Right cardiac atrium (tissue), 5 donors: ENCODE measurements around the gene CIDEB. TPM values are rescaled to one million over a fixed set of nuclear protein-coding genes. Genes with fewer than 3 reads are reported as not detected.

Experiments used
- ATAC-seq, 2 donors: fragments of 200-7000 bp; cut with Tn5 transposase; one replicate each; pipeline versions ENCODE4 v1.8.0 to v1.9.1; 2020; ENCODE audit warnings: moderate library complexity in 2 of 2, mild to moderate bottlenecking in 1 of 2
- DNase-seq, 3 donors: peaks; one replicate each; pipeline ENCODE4 v3.0.0-alpha.2; 2020
- H3K27ac ChIP-seq: one replicate; pipeline ENCODE4 v1.5.1; 2013; ENCODE audit warnings: mild to moderate bottlenecking, low read length, control low read depth, moderate library complexity
- H3K27me3 ChIP-seq: one replicate; pipeline ENCODE4 v1.6.1; 2013; ENCODE audit not compliant: control insufficient read depth, insufficient read depth
- H3K4me1 ChIP-seq: one replicate; pipeline ENCODE4 v1.6.1; 2013; ENCODE audit warnings: low read length; ENCODE audit not compliant: control insufficient read depth, insufficient read depth
- H3K4me3 ChIP-seq: one replicate; pipeline ENCODE4 v1.5.1; 2013; ENCODE audit warnings: low read length, control low read depth
- H3K9me3 ChIP-seq: one replicate; pipeline ENCODE4 v1.6.1; 2013; ENCODE audit warnings: low read length; ENCODE audit not compliant: control insufficient read depth
- WGBS: extraction: QIAGEN DNeasy Blood & Tissue Kit; methylation state at CpG from one replicate; pipeline ENCODE4 v1.1.7; 2013; 5-methylcytosine and 5-hydroxymethylcytosine counted together
- intact Hi-C, 4 donors: fragments of 100-400 bp; cut with DNase I; formaldehyde crosslinking; loops; one replicate each; pipeline versions ENCODE4 v1.11.0 to v1.14.0; 2022 to 2023
- polyA plus RNA-seq: library from polyadenylated mRNA; stranded (reverse); fragments of 200-250 nt; gene quantifications from one replicate; pipeline ENCODE4 v1.2.3, GENCODE V29; 2013
- total RNA-seq, 4 donors: library from RNA; stranded (reverse); fragmentation: NEBNext Ultra II Directional; extraction: Animal tissue kit (Norgen Biotek cat#: 25700); gene quantifications; one replicate each; pipeline ENCODE4 v1.2.1, GENCODE V29; 2021
- donor health status: healthy with polysubstance abuse.
- donor health status: DM: no; HTN: yes; CAD: no.
- donor health status: DM: no; HTN: no; CAD: no.
- donor health status: DM: no; HTN: yes; CAD: no; lungs with severe emphysema.
- donor health status: DM: yes; HTN: yes; CAD: no.

The CIDEB gene
- total and polyA plus RNA-seq, 5 donors: 3.6 to 8.5 (median 6.0) TPM

DNA sequence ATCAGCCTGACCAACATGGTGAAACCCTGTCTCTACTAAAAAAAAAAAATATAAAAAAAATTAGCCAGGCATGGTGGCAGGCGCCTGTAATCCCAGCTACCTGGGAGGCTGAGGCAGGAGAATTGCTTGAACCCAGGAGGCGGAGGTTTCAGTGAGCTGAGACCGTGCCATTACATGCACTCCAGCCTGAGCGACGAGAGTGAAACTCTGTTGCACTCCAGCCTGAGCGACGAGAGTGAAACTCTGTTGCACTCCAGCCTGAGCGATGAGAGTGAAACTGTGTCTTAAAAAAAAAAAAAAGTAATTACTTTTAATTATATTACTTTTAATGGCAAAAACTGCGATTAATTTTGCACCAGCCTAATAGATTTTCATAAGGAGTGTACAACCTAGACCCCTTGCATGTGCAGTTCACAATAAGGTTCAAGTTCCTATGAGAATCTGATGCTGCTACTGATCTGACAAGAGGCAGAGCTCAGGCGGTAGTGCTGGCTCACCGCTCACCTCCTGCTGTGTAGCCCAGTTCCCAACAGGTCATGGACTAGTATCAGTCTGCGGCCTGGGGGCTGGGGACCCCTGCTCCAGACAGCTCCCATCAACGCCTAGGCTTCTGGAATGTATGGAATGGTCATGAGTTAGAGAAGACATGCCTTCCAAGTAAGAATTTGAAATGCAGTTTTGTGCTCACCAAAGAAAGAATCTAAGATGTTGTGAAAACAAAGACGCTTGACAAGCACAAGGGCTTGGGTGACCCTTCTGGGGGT lies 13.6 kb upstream of the CIDEB start:
- H3K9me3 ChIP-seq: no peaks in the 10 kb centered on the region
- no peaks in the 10 kb centered on the region for H3K27me3 ChIP-seq
- ATAC-seq (no peak), DNase-seq (no peak)
- no peak overlapping the region for H3K4me3 ChIP-seq
- WGBS: 84% methylated on average over 14 of the region's 14 CpGs
- peaks cover 2% of the 10 kb centered on the region for H3K4me1 ChIP-seq
- H3K27ac ChIP-seq: no peak overlapping the region
- intact Hi-C loops: no loop called here

GRCh38 chr14:24317141-24317928 lies 9.6 kb upstream of the CIDEB start:
- ATAC-seq (peak in 1 of 2 donors; percentile 5), DNase-seq (no peak)
- H3K27ac ChIP-seq: no peak overlapping the region
- WGBS: 79% methylated on average over 3 of the region's 3 CpGs
- H3K27me3 ChIP-seq: no peaks in the 10 kb centered on the region
- H3K4me3 ChIP-seq: no peak overlapping the region
- H3K9me3 ChIP-seq: no peaks in the 10 kb centered on the region
- H3K4me1 ChIP-seq: peaks cover 2% of the 10 kb centered on the region
- intact Hi-C loops: no loop called here

DNA sequence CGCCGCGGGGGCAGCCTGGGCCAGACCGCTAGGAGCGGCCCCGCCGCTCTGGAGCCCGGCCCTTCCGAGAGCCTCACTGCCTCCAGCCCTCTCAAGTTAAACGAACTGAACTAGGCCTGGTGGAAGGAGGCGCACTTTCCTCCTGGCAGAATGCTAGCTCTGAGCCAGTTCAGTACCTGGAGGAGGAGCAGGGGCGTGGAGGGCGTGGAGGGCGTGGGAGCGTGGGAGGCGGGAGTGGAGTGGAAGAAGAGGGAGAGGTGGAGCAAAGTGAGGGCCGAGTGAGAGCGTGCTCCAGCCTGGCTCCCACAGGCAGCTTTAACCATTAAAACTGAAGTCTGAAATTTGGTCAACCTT lies 8.8 kb upstream of the CIDEB start:
- intact Hi-C loops: no loop called here
- no peak for ATAC-seq
- peak overlapping the region; percentile 3 for H3K27ac ChIP-seq
- DNase-seq: no peak
- peaks cover 2% of the 10 kb centered on the region for H3K4me1 ChIP-seq
- H3K9me3 ChIP-seq: no peaks in the 10 kb centered on the region
- WGBS: 42% methylated on average over 18 of the region's 18 CpGs
- no peak overlapping the region for H3K4me3 ChIP-seq
- no peaks in the 10 kb centered on the region for H3K27me3 ChIP-seq

- H3K4me3 ChIP-seq: no peak overlapping the region
- intact Hi-C loops: no loop called here
- H3K4me1 ChIP-seq: peaks cover 2% of the 10 kb centered on the region
- DNase-seq: peak; percentile 73 to 86 (median 83)
- H3K27me3 ChIP-seq: no peaks in the 10 kb centered on the region
- WGBS: 34% methylated on average over 70 of the region's 70 CpGs
- H3K9me3 ChIP-seq: no peaks in the 10 kb centered on the region
- H3K27ac ChIP-seq: peak overlapping the region; percentile 3
- ATAC-seq: peak; percentile 44 to 72
Measured at GRCh38 chr14:24315807-24316596, 8.2 kb upstream of the CIDEB start.

GRCh38 chr14:24315243-24315806 lies 7.5 kb upstream of the CIDEB start:
- WGBS: 68% methylated on average over 10 of the region's 10 CpGs
- Histone ChIP-seq H3K4me3 (no peak overlapping the region), H3K9me3 (no peaks in the 10 kb centered on the region), H3K27me3 (no peaks in the 10 kb centered on the region), H3K27ac (no peak overlapping the region), H3K4me1 (peaks cover 4% of the 10 kb centered on the region)
- DNase-seq (peak in 1 of 3 donors; percentile 63), ATAC-seq (no peak)
- intact Hi-C loops: no loop called here

GRCh38 chr14:24314377-24315193 lies 6.8 kb upstream of the CIDEB start:
- 71% methylated on average over 5 of the region's 5 CpGs for WGBS
- ATAC-seq: no peak
- no peaks in the 10 kb centered on the region for H3K27me3 ChIP-seq

GRCh38 chr14:24313913-24314312 lies 6.1 kb upstream of the CIDEB start:
- 76% methylated on average over 2 of the region's 2 CpGs for WGBS
- H3K4me1 ChIP-seq: peaks cover 7% of the 10 kb centered on the region
- DNase-seq (peak in 1 of 3 donors; percentile 52), ATAC-seq (no peak)
- no peaks in the 10 kb centered on the region for H3K27me3 ChIP-seq
- H3K27ac ChIP-seq: no peak overlapping the region
- H3K4me3 ChIP-seq: no peak overlapping the region
- intact Hi-C loops: no loop called here
- H3K9me3 ChIP-seq: no peaks in the 10 kb centered on the region

More at GRCh38 chr14:24314377-24315193, 6.8 kb upstream of the CIDEB start:
- Histone ChIP-seq H3K9me3 (no peaks in the 10 kb centered on the region), H3K4me3 (no peak overlapping the region), H3K27ac (no peak overlapping the region), H3K4me1 (peaks cover 7% of the 10 kb centered on the region)
- DNase-seq: peak in 1 of 3 donors; percentile 41
- intact Hi-C loops: no loop called here

GRCh38 chr14:24312736-24313507 lies 5.1 kb upstream of the CIDEB start:
- DNase-seq (peak in 1 of 3 donors; percentile 65), ATAC-seq (no peak)
- Histone ChIP-seq H3K27me3 (no peaks in the 10 kb centered on the region), H3K4me3 (no peak overlapping the region), H3K4me1 (peaks cover 7% of the 10 kb centered on the region), H3K27ac (peak overlapping the region; percentile 53), H3K9me3 (no peaks in the 10 kb centered on the region)
- intact Hi-C loops: no loop called here
- 55% methylated on average over 9 of the region's 9 CpGs for WGBS

DNA sequence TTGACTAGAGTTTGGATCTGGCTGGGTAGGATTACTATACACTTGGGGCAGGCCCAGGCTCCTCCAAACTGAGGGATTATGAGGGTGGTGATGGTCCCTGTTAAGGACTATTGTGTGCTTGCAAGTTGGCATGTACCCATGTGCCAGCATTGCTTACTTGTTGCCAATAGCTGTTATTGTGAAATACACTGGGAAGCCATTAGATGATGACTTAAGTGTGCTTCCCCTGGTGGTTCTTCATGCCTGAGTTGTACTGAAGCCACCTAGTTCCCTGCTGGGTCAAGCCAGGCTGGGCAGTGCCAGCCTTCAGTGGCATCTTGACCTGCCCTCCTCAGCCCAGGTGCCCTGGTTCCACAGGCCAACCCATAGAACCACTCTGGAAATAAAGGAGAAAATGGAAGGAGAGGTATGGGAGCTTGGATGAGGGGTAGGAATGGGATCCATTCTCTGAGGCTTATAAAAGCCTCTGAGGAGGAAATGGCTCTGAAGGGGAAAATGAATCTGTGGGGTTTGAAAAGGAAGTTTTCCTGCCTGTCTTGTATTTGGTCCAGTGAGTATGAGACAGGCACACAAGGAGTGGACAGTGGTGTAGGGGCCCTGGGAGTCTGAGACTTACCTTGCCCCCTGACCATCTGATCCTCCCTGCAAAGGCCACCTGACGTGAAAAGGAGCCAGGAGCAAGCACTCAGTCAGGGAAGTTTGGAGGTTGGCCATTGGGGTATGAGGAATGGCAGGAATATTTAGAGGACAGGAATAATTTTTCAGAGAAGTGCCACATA lies 4.2 kb upstream of the CIDEB start:
- Histone ChIP-seq H3K27ac (peak overlapping the region; percentile 10), H3K9me3 (no peaks in the 10 kb centered on the region), H3K27me3 (no peaks in the 10 kb centered on the region), H3K4me3 (peak overlapping the region; percentile 45), H3K4me1 (peaks cover 7% of the 10 kb centered on the region)
- intact Hi-C loops: no loop called here
- ATAC-seq (no peak), DNase-seq (peak in 1 of 3 donors; percentile 21)
- WGBS: 81% methylated on average over 1 of the region's 1 CpG
